Activated CD8-positive, alpha-beta memory T cell treated with anti-CD3 and anti-CD28 coated beads for 4 hours (primary cell): Measurements from ENCODE around the gene C11orf21.
"Not testable (repeated sequence)": the region's sequence is repeated elsewhere in the genome, so short reads cannot be mapped to it uniquely, and the experiment has no call there.

ENCODE experiments used
- DNase-seq, 2 donors: peaks; one replicate each; pipeline ENCODE4 v3.0.0-alpha.2; 2020; ENCODE audit warnings: low read depth in 2 of 2

C11orf21 gene

DNA sequence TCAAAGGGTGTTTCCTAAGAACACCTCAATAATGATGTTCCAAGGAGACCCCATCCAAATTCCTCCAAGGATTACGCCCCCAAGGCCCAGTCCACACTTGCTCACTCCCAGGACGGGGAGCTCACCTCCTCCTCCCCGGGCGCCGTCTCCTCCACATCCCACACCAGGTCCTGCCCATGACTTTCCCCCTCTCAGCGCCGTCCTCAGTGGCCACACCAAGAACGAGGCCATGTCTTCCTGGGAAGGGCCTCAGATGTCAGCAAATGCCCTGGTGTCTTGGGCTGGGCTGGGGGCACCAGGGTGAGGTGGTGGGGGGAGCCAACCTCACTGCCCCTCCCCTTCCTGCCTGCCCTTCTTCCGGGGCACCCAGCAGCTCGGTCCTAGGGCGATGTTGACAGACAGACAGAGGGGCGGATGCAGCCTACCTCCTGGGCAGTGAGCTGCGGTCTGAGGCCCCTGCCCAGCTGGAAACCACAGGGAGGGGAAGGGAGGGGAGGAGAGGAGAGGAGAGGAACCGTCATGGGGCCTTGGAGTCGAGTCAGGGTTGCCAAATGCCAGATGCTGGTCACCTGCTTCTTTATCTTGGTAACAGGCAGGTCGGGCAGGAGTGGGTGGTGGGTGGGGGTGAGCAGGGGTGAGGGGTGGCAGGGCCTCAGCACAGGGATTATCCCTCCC is at the start of gene C11orf21, which contains the start of gene TSPAN32:
Gene C11orf21 (minus strand): TSS at position 288 of the 675 bp plus-strand sequence. CDS start 110 bp downstream, at position 178.
Gene TSPAN32 (plus strand): TSS at position 383 of the 675 bp plus-strand sequence. CDS start 137 bp downstream, at position 520.
- DNase-seq: peak in 1 of 2 donors; percentile 39

GRCh38 chr11:2348986-2349385 is 47.3 kb upstream of the C11orf21 start:
- no peak for DNase-seq

DNA sequence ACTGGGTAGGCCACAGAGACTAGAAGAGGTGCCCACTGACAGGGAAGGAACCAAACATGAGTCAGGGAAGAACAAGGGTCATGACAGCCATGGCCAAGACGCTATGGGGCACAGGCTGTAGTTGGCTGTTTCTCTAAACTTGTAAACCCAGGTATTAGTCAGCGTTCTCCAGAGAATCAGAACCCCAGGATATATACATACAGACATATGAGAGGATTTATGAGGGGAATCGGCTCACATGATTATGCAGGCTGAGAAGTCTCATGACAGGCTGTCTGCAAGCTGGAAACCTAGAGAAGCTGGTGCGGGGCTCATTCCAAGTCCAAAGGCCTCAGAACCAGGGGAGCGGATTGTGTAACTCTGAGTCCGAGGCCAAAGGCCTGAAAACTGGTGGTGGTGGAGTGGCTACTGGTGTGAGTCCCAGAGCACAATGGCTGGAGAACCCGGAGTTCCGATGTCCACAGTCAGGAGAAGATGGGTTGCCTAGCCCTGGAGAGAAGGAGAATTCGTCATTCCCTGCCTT is 45.7 kb upstream of the C11orf21 start:
- no peak for DNase-seq

DNA sequence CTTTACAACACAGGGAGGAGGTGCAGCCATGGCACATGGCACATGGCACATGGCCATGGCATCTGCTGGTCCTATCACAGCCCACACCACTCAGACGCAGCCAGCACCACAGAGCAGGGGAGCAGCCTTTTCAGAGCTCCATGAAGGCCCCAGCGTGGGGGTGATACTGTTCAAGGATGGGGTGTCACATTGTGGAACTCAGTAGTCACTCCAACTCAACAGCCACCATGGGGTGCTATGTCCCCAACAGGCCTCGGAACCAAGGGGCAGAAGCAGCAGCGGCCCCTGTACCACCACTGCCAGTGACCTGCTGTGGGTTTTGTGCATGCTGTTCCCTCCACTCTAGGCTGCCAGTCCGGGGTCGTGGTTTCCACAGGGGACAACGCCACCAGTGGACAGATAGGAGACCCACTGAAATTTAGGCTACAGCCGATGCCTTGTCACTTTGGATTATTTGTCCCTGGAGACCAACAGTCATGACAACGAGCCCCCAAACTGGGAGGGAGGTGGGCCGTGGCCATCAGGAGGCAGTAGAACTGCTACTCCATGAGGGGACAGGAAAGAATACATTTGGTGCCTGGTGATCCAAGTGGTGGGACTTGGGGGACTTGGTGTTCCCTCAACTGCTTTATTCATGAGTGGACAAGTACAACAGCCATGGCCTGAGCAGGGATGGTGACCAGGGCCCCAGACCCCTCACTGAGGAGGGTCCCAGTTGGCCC is 45.0 kb upstream of the C11orf21 start:
- DNase-seq: no peak

GRCh38 chr11:2346014-2346413 is 44.3 kb upstream of the C11orf21 start:
- no peak for DNase-seq

DNA sequence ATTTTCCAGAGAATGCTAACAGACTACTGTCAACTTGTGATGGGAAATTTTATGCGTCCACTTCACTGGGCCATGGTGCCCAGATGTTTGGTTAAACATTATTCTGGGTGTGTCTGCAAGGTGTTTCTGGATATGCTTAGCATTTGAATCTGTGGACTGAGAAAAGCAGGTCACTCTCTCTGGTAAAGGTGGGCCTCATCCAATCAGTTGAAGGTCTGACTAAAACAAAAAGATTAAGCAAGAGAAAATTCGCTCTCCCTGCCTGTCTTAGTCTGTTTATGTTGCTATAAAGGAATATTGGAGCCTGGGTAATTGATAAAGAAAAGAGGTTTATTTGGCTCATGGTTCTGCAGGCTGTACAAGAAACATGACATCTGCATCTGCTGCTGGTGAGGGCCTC is 43.3 kb upstream of the C11orf21 start:
- no peak for DNase-seq

DNA sequence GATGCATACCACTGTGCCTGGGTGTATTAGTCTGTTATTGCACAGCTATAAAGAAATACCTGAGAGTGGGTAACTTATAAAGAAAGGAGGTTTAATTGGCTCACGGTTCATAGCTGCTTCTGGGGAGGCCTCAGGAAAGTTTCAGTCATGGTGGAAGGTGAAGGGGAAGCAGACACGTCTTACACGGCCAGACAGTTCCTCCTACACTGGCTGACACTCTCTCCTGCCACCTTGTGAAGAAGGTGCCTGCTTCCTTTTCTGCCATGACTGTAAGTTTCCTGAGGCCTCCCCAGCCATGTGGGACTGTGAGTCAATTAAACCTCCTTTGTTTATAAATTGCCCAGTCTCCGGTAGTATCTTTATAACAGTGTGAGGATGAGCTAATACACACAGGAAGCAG is 41.8 kb upstream of the C11orf21 start:
- DNase-seq: no peak

- DNase-seq: no peak
Observed at GRCh38 chr11:2342981-2343380, 41.3 kb upstream of the C11orf21 start.

DNA sequence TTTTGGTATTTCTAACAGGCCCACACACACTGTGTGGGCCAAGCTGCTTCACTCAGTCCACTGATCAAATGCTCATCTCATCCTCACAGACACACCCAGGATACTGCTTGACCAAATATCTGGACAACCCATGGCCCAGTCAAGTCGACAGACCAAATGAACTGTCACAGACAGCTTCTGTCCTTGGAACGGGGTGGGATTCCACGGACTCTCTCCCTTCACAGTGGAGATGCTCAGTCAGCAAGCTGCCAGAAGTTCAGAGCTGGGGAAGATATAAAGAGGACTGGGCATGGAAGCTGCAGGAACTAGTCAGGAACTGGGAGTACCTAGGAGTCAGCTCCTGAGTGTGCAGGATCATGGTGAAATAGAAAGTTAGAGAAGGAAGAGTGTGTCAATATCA is 40.8 kb upstream of the C11orf21 start:
- no peak for DNase-seq

DNA sequence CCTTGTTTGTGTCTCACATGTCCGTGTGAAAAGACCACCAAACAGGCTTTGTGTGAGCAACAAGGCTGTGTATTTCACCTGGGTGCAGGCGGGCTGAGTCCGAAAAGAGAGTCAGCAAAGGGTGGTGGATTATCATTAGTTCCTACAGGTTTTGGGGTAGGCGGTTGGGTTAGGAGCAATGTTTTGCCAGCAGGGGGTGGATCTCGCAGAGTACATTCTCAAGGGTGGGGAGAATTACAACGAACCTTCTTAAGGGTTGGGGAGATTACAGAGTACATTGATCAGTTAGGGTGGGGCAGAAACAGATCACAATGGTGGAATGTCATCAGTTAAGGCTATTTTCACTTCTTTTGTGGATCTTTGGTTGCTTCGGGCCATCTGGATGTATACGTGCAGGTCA is 37.0 kb upstream of the C11orf21 start:
- DNase-seq: not testable (repeated sequence)

- DNase-seq: not testable (repeated sequence)
Observed at GRCh38 chr11:2335286-2335685, 33.6 kb upstream of the C11orf21 start.

DNA sequence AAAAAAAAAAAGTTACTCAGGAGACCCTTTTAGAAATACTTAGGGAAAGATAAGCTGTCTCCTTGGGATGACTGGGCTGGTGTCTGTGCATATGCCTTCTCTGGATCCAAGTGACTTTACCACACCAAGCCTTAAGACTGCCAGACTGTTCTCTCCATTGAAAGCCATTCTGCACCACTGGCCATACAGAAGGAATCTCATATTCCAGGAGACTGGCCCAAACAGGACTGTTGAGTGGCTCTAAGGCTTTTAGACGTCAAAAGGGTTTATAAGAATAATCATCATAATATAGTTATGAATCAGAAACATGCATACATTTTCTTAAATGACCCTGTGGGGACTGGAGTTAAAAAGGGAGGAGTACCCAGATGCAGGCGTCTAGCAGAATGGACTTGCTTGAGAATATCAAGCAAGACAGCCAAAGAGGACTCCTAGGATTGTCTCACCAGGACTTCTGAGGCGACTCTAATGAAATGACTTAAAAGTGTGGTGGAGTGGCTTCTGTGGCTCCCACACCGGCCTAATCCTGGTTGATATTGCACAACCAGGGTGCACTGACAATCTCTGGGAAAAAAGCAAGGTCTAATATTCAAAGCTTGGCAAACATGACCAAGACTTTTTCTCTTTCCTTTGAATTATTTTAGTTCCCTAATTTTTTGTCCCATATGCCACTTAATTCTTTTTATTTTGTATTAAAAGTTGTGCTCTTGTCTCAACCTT is 31.9 kb upstream of the C11orf21 start:
- not testable (repeated sequence) for DNase-seq

DNA sequence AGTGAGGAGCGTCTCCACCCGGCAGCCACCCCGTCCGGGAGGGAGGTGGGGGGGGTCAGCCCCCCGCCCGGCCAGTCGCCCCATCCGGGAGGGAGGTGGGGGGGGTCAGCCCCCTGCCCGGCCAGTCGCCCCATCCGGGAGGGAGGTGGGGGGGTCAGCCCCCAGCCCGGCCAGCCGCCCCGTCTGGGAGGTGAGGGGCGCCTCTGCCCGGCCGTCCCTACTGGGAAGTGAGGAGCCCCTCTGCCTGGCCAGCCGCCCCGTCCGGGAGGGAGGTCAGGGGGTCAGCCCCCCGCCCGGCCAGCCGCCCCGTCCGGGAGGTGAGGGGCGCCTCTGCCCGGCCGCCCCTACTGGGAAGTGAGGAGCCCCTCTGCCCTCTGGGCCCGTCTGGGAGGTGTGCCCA is 30.9 kb upstream of the C11orf21 start:
- not testable (repeated sequence) for DNase-seq

- no peak for DNase-seq
Observed at GRCh38 chr11:2331404-2331803, 29.7 kb upstream of the C11orf21 start.

GRCh38 chr11:2330696-2331095 is 29.0 kb upstream of the C11orf21 start:
- no peak for DNase-seq

DNA sequence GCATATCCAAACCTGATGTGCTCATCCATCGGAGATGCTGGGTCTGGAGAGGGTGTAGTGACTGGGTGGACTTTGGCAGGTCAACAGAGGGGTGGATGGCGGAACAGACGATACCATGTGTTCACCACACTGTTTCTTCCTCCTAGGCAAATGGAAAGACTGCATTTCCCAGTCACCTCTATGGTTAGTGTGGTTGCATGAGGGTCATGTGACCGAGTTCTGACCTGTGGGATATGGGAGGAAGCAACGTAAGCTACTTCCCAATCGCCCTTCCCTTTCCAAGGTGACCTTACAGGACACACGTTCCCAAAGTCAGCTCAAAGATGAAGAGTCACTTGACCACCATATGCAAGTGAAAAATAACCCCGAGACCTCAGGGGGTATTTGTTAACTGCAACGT is 27.8 kb upstream of the C11orf21 start:
- DNase-seq: no peak

DNA sequence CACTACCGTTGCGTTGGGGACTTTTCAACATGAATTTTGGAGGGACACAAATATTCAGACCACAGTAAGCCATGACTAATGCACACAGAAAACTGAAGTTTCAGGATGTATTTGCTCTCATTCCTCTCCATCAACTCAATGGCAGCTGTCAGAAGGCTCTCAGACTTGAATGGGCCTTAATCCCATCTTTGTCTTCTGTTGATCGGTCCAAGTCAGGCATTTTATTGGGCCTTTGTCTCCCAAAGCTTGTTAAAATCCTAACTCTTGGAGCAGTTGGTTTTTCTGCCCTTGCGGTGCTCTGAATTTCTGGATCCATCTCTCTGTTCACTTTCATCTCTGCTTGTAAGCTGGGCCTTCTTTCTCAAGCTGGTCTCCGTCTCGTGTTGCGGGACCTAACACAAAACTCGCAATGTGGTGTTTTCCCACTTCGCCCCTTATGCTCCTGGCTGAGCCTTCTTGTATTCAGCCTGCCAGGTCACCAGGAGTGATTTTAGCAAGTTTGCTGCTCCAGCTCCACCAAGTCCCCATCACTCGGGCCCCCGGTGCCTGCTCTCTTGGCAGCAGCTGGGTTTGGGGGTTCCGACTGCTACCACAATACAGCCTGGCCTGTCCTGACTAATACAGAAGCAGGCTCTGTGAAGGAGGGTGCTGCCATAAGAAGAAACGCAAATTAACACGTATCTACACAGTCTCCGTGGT is 27.1 kb upstream of the C11orf21 start:
- DNase-seq: no peak

- DNase-seq: no peak
Observed at GRCh38 chr11:2328021-2328420, 26.3 kb upstream of the C11orf21 start.

GRCh38 chr11:2327032-2327431 is 25.3 kb upstream of the C11orf21 start:
- no peak for DNase-seq

- no peak for DNase-seq
Observed at GRCh38 chr11:2325719-2326118, 24.0 kb upstream of the C11orf21 start.

GRCh38 chr11:2325123-2325522 is 23.4 kb upstream of the C11orf21 start:
- no peak for DNase-seq

- no peak for DNase-seq
Observed at GRCh38 chr11:2321311-2321683, 19.6 kb upstream of the C11orf21 start.
